Left renal pelvis (tissue), 4 donors: ENCODE measurements around the gene PMF1. TPM values are rescaled to one million over a fixed set of nuclear protein-coding genes. Genes with fewer than 3 reads are reported as not detected.

Source experiments
- DNase-seq, 4 donors: peaks; one replicate each; pipeline ENCODE4 v3.0.0-alpha.2; 2013; ENCODE audit warnings: low read depth in 4 of 4, low spot score in 3 of 4
- polyA plus RNA-seq, 4 donors: library from polyadenylated mRNA; unstranded; fragments of 120-200 nt; gene quantifications; one replicate each; pipeline ENCODE4 v1.2.1, GENCODE V29; 2013; ENCODE audit not compliant: insufficient read length in 4 of 4

Gene PMF1
- polyA plus RNA-seq, 4 donors: 48.8 to 110 (median 80.0) TPM

DNA sequence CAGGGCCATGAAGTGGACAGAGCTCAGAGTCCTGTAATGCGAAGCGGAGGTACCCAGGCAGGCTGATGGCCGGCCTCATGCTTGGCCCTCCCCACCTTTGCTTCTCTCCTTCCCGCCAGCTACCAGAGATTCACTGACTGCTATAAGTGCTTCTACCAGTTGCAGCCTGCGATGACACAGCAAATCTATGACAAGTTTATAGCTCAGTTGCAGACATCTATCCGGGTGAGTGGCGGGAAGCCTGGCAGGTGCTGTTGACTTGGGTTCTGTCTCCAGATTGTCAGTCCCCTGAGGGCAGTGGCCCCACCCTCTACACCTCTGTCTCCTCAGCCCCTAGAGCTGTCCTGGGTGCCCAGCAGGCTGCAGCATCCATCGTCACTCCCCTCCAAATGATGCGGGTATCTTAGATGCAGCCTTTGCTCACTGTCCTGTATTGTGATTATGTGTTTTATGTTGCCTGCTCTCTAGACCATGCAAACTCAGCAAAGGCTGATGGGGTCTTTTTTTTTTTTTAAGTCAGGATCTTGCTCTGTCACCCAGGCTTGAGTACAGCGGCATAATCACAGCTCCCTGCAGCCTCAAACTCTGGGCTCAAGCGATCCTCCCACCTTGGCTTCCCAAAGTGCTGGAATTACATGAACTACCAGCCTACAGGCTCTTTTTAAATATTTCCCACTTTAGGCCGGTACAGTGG, 19.5 kb downstream of the PMF1 start:
- no peak for DNase-seq

DNA sequence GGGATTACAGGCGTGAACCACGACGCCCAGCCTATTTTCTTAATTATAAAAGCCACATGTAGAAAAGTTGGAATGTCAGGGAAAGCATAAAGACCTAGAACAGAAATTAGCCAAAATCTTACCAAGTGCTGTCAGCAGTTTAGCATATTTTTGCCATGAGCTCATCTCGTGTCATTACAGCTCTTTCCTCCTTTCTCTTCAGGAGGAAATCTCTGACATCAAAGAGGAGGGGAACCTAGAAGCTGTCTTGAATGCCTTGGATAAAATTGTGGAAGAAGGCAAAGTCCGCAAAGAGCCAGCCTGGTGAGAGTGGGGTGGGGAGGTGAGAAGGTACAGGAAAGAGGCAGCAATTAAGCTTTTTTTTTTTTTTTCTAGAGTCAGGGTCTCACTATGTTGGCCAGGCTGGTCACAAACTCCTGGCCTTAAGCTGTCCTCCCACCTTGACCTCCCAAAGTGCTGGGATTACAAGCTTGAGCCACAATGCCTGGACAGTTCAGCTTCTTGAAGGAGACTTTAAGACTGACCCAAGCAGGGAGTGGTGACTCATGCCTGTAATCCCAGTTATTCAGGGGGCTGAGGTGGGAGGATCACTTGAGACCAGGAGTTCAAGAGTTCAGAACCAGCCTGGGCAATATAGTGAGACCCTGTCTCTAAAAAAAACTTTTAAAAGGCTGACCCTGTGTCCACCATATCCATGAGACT, 20.8 kb downstream of the PMF1 start:
- no peak for DNase-seq

DNA sequence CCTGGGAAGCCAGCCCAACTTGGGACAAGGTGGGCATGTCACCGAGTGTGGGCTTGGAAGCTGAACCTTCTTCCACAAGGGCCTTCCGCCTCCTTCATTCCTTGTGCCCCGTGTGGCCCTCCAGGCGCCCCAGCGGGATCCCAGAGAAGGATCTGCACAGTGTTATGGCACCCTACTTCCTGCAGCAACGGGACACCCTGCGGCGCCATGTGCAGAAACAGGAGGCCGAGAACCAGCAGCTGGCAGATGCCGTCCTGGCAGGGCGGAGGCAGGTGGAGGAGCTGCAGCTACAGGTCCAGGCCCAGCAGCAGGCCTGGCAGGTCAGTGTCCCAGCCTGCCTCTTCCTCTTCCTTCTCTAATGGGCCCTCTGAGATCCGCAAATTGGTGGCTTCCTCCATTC, 23.4 kb downstream of the PMF1 start:
- DNase-seq: no peak

DNA sequence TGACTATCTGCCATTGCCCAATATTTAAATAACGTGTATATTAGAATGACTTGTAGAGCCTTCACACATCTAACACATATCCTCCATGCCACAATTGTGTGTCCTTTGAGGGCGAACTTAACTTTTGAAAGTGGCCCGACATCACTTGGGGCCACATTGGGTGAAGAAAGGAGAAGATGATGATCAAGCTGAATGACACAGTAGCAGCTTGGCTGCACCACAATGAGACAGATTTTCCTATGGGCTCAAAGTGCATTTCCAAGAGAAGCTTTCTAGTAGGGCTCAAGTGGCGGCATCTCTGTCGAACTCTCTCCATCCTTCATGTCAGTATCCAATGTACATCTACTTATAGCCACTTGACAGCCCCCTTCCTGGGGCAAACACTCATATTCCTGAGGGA, 25.4 kb downstream of the PMF1 start:
- no peak for DNase-seq

DNA sequence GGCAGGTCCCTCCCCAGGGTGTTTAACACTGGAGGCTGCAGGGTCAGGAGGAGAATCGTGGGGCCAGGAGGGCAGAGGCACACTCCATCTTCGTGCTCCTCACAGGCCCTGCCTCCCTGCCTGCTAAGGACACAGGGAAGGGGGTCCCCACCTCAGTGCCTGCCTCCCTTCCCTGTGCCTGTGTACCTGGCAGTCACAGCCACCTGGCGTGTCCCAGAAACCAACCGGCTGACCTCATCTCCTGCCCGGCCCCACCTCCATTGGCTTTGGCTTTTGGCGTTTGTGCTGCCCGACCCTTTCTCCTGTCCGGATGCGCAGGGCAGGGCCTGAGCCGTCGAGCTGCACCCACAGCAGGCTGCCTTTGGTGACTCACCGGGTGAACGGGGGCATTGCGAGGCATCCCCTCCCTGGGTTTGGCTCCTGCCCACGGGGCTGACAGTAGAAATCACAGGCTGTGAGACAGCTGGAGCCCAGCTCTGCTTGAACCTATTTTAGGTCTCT, 28.6 kb downstream of the PMF1 start:
- DNase-seq: no peak

DNA sequence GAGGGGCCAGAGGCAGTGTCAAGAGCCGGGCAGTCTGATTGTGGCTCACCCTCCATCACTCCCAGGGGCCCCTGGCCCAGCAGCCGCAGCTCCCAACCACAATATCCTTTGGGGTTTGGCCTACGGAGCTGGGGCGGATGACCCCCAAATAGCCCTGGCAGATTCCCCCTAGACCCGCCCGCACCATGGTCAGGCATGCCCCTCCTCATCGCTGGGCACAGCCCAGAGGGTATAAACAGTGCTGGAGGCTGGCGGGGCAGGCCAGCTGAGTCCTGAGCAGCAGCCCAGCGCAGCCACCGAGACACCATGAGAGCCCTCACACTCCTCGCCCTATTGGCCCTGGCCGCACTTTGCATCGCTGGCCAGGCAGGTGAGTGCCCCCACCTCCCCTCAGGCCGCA, 29.1 kb downstream of the PMF1 start, which contains the start of gene BGLAP:
Gene BGLAP (plus strand): TSS at position 259 of the 400 bp plus-strand sequence. CDS start 48 bp downstream, at position 307.
- no peak for DNase-seq

DNA sequence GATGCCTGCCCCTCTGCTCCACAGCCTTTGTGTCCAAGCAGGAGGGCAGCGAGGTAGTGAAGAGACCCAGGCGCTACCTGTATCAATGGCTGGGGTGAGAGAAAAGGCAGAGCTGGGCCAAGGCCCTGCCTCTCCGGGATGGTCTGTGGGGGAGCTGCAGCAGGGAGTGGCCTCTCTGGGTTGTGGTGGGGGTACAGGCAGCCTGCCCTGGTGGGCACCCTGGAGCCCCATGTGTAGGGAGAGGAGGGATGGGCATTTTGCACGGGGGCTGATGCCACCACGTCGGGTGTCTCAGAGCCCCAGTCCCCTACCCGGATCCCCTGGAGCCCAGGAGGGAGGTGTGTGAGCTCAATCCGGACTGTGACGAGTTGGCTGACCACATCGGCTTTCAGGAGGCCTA, 29.9 kb downstream of the PMF1 start:
- DNase-seq: no peak

DNA sequence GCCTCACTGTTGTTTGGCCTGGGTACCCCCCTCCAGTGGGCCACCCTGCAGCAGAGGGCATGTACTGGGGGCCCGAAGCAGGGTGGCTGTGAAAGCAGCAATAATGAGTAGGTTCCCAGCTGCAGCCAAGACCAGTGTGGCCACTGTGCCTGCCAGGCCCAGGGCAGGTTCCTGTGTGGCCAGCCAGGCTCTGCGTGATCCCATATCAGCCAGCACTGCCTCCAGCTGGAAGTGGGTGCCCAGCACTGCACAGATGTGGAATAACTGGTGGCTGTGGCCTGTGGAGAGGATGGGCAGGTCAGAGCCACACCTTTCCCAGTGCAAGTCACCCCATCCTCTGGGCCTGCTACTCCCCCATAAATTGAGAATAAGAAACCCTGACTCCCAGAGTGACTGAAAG, 31.3 kb downstream of the PMF1 start:
- DNase-seq: no peak

DNA sequence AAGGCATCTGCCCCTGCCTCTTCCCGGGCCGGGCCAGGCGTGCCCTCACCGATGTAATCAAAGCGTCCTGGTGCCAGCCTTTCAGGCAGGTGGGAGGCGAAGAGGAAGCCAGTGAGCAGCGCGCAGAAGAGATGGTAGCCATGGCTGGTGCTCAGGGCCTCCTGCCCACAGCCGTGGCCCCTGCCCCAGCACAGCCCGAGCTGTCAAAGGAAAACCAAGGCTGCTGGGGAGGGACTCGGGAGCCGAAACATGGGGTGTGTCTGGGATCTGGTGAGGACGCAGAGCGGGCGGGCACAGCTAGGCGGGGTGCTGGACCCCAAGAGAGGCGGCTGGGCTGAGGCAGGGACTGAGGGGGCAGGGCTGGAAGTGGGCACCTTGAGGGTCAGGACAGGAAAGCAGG, 31.9 kb downstream of the PMF1 start:
- no peak for DNase-seq

DNA sequence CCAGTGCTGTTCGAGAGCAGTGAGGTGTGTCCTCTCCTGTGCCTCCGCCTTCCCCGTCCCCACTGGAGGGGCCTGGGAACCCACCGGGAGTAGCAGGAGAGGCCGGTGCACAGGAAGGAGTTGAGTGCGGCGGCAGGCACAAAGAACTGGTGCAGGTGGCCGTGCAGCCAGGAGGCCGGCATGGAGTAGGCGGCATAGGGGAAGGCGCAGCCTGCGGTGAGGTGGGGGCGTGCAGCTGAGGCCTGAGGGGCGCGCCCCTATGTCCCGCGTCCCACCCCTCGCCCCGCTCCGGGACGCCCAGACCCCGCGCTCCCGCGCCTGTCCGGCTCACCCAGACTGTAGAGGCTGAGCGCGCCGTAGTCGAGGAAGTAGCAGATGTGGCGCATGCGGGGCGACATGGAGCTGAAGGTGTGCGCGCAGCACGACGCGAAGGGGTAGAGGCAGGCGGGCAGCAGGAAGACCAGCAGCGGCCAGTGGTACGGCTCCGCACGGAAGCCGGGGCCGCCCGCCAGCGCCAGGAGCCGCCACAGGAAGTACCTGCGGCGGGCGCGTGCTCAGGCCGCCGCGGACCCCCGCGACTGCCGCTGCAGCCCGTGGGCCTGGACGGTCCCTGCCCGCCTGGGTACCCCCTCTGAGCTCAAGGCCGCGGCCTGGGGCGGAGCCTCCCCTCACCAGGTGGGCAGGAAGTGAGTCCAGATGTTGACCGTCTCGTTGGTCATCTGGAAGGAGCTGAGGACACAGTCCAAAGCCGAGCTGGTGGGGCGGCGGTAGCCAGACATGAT, 32.8 kb downstream of the PMF1 start:
- DNase-seq: no peak

DNA sequence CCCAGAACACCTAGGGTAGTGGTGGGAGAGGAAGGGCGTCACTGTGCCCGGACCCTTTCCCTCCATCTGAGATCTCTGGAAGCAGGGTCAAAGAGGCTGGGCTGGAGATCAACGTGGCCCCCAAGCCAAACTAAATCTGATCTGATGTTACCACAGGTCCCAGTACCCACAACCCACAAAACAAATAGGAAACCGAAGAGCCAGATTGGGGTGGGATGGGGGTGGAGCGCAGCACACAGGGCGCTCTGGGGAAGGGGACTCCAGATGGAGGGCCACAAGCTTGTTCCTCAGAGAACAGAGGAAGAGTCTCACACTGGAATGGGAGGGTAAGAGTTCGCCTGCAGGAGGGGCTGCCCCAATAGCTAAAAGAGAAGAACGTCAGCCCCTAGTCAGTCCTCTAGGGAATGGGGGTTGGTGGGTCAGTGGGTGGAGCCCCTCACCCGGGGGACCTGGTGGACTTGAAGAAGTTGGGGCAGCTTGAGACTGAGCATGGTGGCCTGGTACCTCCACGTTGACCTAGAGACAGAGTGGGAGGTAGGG, 33.5 kb downstream of the PMF1 start:
- no peak for DNase-seq

DNA sequence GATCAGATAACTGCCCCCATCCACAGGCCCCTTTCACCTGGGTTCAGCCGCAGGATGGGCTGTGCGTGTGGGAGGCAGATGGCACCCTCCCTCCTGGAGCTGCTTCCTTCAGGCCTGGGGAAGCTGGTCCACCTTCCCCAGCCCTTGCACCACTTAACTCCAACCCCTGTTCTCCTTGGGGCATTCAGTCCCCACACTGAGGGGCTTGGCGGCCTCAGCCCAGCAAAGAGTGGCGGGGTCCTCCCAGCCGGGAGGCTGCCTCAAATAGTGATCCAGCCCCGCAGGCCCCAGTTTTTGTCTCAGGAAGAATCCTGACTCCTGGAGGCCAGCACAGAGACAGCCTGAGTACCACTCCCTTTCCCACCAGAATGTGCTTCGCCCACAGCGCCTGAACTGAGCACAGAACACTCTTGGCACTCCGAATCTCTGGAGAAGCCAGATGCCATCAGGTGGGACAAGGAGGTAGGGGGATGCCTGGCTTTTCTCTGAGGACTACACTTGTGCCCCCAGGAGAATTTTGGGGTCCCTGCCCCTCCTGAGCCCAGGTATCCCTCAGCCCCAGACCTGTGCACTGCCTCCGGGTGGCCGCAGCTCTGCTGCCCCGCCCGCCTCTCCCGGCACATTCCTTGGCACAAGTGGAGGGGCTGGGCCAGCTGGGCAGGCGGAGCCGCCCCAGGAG, 34.1 kb downstream of the PMF1 start:
- no peak for DNase-seq

DNA sequence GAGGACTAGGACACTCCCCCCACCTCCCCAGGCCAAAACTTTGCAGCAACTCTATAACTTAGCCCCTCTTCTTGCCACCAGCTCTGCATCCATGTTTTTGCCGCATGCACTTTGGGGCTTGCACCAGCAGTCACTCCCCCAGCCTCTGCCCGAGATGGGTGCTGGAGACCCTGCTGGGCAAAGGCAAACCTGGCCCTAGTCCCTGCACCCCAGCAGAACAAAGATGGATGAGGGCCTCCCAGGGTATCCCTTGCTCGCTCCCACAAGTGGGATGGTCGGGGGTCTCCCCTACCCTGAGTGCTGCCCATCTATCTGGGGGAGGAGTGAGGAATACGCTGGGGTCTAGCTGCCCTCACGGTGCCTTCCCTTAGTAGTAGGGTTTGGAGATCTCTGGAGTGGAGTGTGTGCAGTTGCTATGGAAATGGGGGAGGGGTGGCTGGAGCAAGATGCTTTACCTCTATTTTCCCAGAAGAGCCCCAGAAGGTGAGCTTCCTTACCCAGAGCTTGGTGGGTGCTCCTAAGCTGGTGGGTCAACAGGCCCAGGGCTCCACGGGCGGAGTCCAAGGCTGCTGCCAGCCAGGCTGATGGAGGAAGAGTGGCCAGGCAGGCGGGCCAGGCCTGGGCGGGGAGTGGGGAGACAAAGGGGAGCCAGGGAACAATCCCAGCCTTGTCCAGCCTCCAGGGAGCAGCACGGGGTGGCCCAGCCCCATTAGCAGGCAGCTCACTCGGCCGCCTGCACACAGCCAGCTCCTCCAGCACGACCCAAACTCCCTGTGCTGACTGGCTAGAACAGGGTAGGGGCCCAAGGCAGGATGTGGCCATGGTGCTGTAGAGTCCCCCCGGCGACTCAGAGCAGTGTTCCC, 34.9 kb downstream of the PMF1 start, which contains the start of gene PAQR6:
Gene PAQR6 (minus strand): TSS at position 597 of the 863 bp plus-strand sequence. CDS start 1,325 bp downstream, outside the sequence.
- no peak for DNase-seq

DNA sequence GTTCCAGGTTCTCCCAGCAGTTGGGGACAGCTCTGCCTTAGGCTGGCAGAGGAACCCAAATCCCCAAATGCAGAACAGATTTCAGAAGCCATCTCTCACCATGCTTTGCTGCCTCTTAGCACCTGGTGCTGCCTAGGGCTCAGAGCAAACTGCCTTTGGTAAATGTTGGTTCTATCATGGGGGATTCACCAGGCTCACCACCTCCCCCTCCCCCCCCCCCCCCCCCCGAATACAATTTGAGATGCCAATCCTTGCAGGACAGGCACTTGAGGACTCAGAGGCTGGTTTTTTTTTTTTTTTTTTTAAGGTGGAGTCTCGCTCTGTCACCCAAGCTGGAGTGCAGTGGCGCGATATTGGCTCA, 35.5 kb downstream of the PMF1 start:
- no peak for DNase-seq

DNA sequence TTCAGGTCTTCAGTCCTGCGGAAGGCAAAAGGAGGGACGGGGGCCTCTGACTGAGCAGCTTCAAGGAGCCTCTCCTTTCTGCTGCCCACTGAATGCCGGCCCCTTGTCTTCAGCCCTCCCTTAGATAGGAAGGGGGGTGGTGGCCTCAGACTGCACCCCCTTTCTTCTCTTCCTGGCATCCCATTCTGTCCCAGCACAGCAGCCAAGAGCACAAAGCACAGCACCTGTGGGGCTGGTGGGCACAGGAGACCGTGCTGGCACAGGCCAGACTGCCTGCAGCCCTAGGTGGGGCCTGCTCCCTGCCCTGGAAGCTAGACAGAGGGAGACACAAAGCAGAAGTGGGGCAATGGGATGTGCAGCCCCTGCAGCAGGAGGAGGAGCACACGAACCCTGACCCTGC, 36.8 kb downstream of the PMF1 start:
- DNase-seq: no peak

DNA sequence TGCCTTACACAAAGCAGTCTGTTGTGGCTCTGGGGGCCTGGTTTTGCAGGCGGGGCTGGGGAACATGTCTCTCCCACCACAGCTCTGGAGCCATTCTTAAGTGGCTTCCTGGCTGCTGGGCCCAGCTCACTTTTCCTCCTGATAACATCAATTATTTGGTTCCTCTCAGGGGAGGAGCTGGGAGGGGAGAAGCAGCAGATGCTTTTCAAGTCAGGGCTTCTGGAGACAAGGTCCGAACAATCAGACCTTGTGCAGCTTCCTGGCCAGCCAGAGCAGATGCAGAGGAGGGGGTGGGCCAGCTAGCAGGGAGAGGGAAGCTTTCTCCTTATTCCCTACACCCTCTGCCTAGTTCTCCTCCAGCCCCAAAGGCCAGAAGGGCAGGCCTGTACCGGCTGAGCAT, 38.7 kb downstream of the PMF1 start:
- DNase-seq: no peak

DNA sequence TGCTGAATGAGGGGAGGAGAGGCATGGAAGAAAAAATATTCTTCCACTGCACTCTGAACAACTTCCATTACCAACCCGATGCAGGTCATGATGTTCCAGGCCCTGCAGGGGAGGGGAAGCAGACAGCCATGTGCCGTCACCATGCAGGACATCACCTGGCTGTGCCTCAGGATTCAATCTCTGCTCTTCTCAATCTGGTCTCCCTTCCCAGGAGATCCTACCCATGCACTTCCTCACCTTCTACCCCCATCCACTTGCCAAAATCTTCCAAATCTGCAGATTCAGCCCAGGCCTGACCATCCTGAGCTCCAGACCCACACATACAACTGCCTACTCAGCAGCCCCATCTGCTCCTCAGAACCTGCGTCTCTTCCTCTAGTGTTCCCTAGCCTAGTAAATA, 40.8 kb downstream of the PMF1 start:
- no peak for DNase-seq

DNA sequence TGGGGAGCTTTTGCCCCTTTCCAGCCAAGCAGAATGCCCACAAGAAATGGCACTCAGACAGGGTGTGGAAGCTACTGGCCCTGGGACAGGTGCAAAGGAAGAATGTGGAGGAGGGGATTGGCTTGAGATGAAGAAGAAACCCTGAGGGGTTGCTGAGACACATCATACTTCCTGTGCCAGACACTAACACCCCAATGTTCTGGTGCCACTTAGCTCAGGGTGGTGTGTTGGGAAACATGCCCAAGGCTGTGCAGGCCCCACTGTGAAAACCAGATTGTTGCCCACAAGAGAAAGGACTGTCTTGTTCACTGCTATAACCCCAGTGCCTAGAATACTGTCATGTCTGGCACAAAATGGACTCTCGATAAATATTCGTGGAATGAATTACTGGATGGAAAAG, 44.9 kb downstream of the PMF1 start:
- no peak for DNase-seq

DNA sequence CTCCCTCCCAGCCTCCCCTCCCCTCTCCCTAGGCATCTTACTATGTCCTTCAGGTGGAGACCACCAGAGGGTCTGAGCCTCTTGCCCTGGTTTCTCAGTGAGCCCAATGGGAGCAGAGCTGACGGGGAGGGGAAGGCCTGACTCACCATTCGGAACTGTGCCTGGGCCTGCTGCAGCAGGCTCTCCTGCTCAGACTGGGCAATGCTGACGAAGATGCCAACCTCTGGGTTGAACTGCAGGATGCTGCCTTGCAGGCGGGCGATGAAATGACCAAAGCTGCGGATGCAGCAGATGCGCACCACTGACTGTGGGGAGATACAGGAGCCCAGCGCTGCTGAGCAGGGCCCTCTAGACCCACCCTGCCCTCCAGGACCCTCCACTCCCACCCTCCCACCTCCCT, 46.1 kb downstream of the PMF1 start:
- no peak for DNase-seq

DNA sequence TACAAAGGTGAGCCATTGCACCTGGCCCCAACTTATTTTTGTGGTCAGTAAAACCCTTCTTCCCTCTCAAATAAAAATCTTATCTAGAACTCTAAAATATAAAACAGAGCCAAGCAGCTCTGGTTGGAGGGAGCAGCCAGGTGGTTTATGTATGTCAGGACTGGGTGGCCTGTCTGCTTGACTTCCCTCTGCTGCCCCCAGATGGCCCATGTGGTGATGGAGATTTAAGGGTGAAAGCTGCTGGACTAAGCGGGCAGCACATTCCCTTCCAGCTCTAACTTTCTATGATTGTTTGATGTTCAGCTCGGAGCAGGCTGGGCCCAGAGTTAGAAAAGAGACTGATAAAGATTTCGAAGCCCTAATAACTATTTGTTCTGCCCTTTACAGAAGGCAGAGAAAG, 47.0 kb downstream of the PMF1 start:
- no peak for DNase-seq
